Motor neuron (in vitro differentiated cells): ENCODE results near the gene SMC3. TPM values are rescaled to one million over a fixed set of nuclear protein-coding genes. Genes with fewer than 3 reads are reported as not detected.
"Not testable (repeated sequence)": the region's sequence is repeated elsewhere in the genome, so short reads cannot be mapped to it uniquely, and the experiment has no call there.

Experiments used
- ATAC-seq, 8 experiments: fragments of 200-7000 bp; cut with Tn5 transposase; replicated peaks in 6 of 8; 2 replicates each; pipeline ENCODE4 v1.8.0; 2021; ENCODE audit warnings: mild to moderate bottlenecking in 8 of 8, moderate library complexity in 8 of 8
- H3K27ac ChIP-seq, 2 donors: fragments of 250-450 bp; sonication (Bioruptor Pico); 2 replicates each; pipeline ENCODE4 v1.9.0; 2021; ENCODE audit warnings: antibody characterized with exemption in 2 of 2, mild to moderate bottlenecking in 2 of 2, moderate library complexity in 1 of 2
- H3K4me1 ChIP-seq, 2 donors: fragments of 250-450 bp; sonication (Bioruptor Pico); replicated peaks in 1 of 2; 2 replicates each; pipeline ENCODE4 v1.6.1; 2021; ENCODE audit warnings: antibody characterized with exemption in 2 of 2, mild to moderate bottlenecking in 2 of 2, moderate library complexity in 1 of 2
- H3K4me3 ChIP-seq, 5 donors: fragments of 250-450 bp; sonication (Bioruptor Pico); 2 replicates each; pipeline ENCODE4 v1.9.0; 2021; ENCODE audit warnings: antibody characterized with exemption in 5 of 5, mild to moderate bottlenecking in 5 of 5, moderate library complexity in 4 of 5
- WGBS, 10 experiments: fragments of 450-650 bp; shearing (Covaris generic); methylation state at CpG; one replicate each; pipeline ENCODE4 v1.0.0; 2022; 5-methylcytosine and 5-hydroxymethylcytosine counted together
- in situ Hi-C, 9 experiments: fragments of 400-800 bp; cut with MboI; loops; one replicate each; pipeline ENCODE4 v1.15.0; 2021; ENCODE audit warnings: low sequenced_read_pairs in 9 of 9, low pct_unique_long_range_greater_than_20kb in 2 of 9; ENCODE audit not compliant: unreplicated experiment in 9 of 9
- total RNA-seq, 8 experiments: library from RNA; unstranded; fragments of 300-600 nt; gene quantifications; 2 replicates each; pipeline versions ENCODE4 v1.2.3 to v1.2.4, GENCODE V29; 2022

SMC3 gene
- 10 to 100 TPM; 15.2 to 92.6 (median 46.6) TPM for total RNA-seq

DNA sequence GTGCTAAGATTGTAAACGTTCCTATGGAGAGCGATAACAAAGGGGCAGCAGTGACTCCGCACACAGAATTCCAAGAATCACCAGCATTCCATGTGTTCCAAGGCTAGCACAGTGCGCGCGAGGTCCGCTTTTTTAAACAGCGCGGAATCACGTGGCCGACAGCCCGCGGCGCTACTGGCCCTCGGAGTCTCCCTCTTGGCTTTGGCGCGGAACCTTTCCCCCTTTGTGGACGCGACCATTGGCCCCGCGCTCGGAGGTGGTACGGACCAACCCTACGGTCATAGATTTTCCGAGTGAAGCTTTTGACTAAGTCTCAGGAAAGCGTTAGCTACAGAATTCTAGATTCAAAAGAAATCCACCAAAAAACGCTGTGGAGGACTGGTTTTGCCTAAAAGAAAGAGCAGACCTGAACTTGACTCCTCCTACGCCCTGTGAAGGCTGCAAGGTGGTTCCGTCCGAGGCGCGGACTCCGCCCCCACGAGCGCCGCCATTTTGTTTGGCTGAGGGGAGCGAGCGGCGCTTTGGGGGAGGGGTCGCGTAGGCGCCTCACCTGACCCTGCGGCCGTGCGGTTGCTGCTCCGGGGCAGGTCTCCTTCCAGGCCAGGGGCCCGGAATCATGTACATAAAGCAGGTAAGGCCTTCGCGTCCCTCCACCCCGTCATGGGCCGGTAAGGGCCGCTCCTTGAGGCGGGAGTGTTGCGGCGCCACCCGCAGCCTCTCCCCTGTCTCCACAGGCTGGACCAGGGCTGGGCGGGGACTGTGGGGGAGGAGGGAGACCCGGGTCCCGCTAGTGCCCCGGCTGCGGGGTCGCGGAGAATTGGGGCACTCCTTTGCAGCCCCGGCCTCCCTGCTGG is at the start of gene SMC3:
Gene SMC3, plus strand, starts transcription at position 495 of the 854 bp plus-strand sequence. Its CDS starts 122 bp downstream, at position 617.
- peak within 1 kb of the TSS; percentile 77 to 89 (median 85) for H3K4me3 ChIP-seq
- H3K27ac ChIP-seq, result peak within 1 kb of the TSS; percentile 99
- in situ Hi-C loops, result loop anchor here in 2 of 9 experiments (25.0 kb wide), 1 partner anchor 255 kb away; the partner anchor contains the start of gene SMNDC1 (in 2 of the 2)
- peak; percentile 84 to 90 (median 88) for ATAC-seq
- WGBS, 10 experiments, result 0 to 5% (median 0%) methylated on average over 2 to 42 of the region's 64 CpGs; no CpG with 5 or more reads in 2 of the 10 experiments
- H3K4me1 ChIP-seq, result peaks cover 6 to 21% of the 10 kb centered on the region in 2 donors

DNA sequence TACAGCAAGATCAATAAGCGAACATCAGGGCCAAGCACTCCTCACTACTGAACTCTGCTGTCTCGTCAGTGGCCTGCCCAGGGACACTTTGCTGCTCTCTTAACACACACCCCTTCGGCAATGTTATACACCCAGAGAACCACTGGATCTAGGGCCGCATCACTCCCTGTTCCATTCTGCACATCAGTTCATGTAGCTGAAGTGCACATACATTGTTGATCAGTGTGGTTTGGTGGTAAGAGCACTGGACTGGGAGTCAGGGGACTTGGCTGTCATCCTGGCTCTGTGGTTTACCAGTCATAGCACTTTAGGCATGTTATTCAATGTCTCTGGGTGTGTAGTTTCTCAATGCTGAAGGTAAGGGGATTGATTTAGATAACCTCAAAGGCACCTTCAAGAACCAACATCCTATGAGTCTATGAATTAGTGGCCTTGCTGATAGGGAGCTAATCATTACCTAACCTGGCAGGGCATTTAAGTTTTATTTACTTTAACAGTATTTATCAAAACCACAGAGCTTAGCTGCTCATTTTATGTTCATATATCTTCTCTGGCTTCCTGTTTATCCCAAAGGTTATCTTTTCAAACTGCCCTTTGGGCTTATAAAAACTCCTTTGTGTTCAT is 45.0 kb upstream of the SMC3 start:
- in situ Hi-C loops, result no loop called here
- no peak for ATAC-seq
- Histone ChIP-seq H3K4me1 (no peaks in the 10 kb centered on the region), H3K4me3 (no peak overlapping the region), H3K27ac (no peak overlapping the region)
- WGBS, 10 experiments, result 80 to 100% (median 83%) methylated on average over 1 to 3 of the region's 4 CpGs; no CpG with 5 or more reads in 5 of the 10 experiments

DNA sequence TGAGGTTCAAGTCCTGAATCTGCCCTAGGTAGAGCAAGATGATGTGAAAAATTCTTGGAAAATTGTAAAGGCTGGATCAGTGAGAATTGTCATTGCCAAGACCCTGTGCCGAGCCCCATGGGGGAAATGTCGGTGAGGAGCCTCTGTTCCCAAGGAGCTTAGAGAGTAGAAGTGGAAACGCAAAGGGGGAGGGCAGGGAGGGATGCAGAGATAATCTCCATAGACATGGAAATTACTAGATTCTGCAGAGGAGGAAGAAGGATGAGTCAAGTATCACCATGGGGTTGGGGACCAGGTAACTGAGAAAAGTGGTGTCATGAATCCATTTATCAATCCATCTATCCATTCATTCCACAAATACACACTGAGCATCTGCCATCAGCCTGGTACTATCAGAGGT is 43.8 kb upstream of the SMC3 start:
- ATAC-seq, result no peak
- no peak overlapping the region for H3K27ac ChIP-seq
- no peak overlapping the region for H3K4me3 ChIP-seq
- in situ Hi-C loops, result no loop called here
- H3K4me1 ChIP-seq, result no peaks in the 10 kb centered on the region
- whole genome bisulfite sequencing, 10 experiments, result 8 to 100% (median 52%) methylated on average over 1 to 3 of the region's 3 CpGs; no CpG with 5 or more reads in 3 of the 10 experiments

DNA sequence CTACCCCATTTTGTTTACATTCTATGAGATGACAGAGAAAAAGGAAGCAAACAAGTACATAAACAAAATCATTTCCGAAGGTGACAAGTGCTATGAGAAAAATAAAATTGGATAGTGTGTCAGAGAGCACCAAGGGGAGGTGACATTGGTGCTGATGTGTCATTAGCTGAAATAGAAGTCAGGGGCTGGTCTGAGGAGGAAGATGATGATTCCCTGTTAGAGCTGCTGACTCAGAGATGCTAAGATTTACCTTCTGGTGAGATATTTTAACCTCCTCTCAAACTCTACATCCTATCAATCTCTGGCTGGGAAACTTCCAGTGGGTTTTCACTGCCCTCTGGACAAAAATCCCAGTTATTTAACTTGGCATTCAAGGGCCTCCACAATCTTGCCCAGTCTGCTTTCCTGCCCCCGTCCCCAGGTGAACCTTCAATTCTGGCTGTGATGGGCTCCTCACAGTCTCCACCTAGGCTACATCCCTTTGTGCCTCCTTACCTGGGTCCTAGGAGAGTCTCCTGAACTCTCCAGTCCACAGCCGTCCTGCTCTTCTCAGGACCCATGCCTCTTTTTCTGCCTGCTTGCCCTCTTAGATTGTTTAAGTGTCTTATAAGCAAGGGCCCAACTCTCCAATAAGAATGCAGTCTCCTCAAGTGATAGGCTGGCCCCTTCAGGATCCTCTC is 43.2 kb upstream of the SMC3 start:
- WGBS, 10 experiments, result 40 to 100% (median 86%) methylated on average over 1 to 3 of the region's 3 CpGs; no CpG with 5 or more reads in 2 of the 10 experiments
- Histone ChIP-seq H3K27ac (no peak overlapping the region), H3K4me3 (no peak overlapping the region), H3K4me1 (no peaks in the 10 kb centered on the region)
- in situ Hi-C loops, result no loop called here
- no peak for ATAC-seq

DNA sequence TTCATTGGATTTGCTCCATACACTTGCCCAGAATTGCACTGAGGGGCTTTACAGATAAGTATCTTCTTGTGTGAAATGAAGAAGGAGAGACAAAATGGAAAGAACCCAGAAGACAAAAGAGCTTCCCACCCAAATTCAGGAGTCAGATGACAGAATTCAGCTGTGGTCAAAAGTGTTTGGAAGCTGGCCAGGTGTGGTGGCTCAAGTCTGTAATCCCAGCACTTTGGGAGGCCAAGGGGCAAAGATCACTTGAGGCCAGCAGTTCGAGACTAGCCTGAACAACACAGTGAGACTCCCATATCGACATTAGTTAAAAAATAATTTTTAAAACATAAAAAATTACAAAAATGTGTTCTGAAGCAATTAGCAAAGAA is 42.6 kb upstream of the SMC3 start:
- Histone ChIP-seq H3K4me1 (no peaks in the 10 kb centered on the region), H3K27ac (no peak overlapping the region), H3K4me3 (no peak overlapping the region)
- 70 to 100% (median 87%) methylated on average over 1 to 2 of the region's 2 CpGs; no CpG with 5 or more reads in 2 of the 10 experiments for WGBS, 10 experiments
- in situ Hi-C loops, result loop anchor here in 5 of 9 experiments (25.0 kb wide), 3 partner anchors 163 to 388 kb away; partner anchors contain the start of gene SMNDC1 (in 2 of the 5)
- ATAC-seq, result no peak

DNA sequence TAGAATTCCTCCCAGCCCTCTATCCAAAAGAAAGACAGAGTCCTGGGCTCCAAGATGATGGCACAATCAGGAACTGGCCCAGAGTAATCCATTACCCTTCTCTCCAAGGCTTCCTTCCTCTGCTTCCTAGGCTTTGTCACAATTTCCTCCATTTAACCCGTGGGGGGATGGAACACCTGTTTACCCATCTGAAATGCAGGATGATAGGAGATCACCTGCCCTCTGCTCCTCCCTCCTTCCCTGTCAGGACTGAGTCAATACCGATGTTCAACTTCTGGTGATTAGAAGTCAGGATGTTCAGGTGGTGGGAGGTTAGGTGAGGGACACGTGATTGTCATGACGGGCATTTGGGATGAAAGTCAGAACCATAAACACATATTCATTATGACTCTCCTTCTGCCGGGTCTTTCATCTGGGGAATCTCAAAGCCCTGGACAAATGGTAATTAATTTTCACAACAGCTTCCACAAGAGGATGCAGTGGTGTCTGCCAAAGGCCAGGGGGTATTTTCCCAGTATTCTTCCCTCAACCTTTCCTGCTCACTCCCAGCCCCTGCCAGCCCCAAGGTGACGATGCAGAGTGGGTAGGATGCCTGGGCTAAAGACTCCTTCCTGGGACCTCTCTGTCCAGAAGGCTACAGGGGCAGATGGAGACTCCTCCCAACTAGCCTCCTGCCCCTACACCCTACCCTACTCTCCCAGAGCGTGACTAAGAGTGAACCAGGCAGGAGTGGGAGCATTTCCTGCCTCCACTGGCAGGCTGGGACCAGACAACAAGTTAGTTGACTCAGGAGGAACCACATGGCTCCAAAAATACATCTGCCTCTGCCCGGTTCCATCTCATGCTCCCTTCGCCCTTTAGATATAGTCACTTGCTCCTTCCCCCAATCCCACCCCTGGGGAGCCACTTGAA is 41.9 kb upstream of the SMC3 start:
- H3K4me3 ChIP-seq, result no peak overlapping the region
- H3K27ac ChIP-seq, result no peak overlapping the region
- H3K4me1 ChIP-seq, result no peaks in the 10 kb centered on the region
- in situ Hi-C loops, result loop anchor here in 5 of 9 experiments (25.0 kb wide), 3 partner anchors 163 to 388 kb away; partner anchors contain the start of gene SMNDC1 (in 2 of the 5)
- WGBS, 10 experiments, result 39 to 100% (median 73%) methylated on average over 2 to 6 of the region's 9 CpGs; no CpG with 5 or more reads in 1 of the 10 experiments
- ATAC-seq, result no peak

DNA sequence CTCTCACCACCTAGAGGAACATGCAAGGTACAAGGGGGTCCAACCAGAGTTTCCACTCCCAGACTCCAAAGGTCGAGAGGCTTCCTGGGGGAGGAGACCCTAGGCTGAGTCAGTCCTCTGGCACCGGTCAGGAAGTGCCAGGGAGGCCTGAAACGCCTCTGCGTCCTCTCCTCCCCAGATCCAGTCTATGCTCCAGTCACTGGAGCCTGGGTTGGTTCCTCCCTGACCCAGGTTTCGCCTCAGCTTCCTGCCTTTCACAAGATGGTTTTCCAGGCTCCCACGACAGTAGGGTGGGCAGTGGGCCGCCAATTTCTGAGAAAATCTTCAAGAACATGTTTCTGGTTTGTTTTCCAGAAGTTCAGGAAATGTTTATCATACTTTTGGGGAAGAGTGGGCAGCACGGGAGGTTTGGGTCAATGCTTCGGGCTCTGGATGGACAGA is 39.7 kb upstream of the SMC3 start:
- H3K4me3 ChIP-seq, result no peak overlapping the region
- H3K27ac ChIP-seq, result no peak overlapping the region
- 20 to 100% (median 93%) methylated on average over 1 to 7 of the region's 9 CpGs; no CpG with 5 or more reads in 2 of the 10 experiments for WGBS, 10 experiments
- no peaks in the 10 kb centered on the region for H3K4me1 ChIP-seq
- no peak for ATAC-seq
- in situ Hi-C loops, result loop anchor here in 5 of 9 experiments (25.0 kb wide), 3 partner anchors 165 to 390 kb away; partner anchors contain the start of gene SMNDC1 (in 2 of the 5)

DNA sequence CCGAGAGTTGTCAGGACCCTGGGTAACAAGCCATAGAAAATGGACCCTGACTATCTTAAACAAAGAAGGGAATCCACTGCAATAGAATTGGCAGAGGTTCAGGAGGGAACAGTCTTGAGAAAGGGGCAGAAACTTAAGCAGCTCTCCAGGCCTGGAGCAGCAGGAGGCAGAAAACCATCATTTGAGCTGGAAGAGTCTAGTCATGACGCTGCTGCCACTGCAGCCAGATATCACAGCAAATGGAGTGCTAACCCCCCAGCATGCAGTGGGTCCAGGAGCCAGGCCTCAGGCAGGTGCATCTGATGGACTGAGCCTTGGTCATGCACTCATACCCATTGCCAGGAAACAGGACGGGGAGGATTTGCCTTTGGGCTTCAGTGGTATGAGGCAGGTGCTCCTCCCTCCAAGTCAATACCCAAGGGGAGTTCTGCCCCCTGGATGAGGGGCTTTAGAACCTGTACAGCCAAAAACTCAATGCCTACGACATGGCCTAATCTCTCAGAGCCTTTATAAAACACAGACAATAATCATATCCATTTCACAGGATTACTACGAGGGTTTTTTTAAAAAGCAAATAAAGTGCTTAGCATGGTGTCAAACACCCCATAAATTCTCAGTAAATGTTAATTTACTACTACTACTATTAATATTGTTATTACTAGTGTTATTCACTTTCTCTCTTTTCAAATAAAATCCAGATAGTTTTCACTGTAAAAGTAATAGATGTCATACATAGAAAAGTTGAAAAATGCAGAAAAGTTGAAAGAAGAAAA is 39.1 kb upstream of the SMC3 start:
- no peak overlapping the region for H3K27ac ChIP-seq
- H3K4me3 ChIP-seq, result no peak overlapping the region
- in situ Hi-C loops, result loop anchor here in 5 of 9 experiments (25.0 kb wide), 3 partner anchors 166 to 391 kb away; partner anchors contain the start of gene SMNDC1 (in 2 of the 5)
- H3K4me1 ChIP-seq, result no peaks in the 10 kb centered on the region
- 32 to 80% (median 72%) methylated on average over 1 to 5 of the region's 5 CpGs; no CpG with 5 or more reads in 3 of the 10 experiments for WGBS, 10 experiments
- ATAC-seq, result no peak

DNA sequence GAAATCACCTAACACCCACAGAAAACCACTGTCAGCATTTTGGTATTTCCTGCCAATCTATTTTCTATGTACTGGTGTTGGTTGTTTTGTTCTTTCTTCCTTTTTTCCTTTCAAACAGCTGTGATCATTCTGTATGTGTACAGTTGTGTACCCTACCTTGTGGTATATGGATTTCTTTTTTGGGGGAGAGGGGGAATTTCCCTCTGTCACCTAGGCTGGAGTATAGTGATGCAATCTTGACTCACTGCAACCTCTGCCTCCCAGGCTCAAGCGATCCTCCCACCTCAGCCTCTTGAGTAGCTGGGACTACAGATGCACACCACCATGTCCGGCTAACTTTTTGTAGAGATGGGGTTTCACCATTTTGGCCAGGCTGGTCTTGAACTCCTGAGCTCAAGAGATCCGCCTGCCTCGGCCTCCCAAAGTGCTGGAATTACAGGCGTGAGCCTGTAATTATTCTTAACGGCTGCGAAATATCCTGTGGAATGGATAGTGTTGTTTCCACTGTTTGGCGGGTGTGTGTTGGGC is 38.4 kb upstream of the SMC3 start:
- not testable (repeated sequence) for H3K4me3 ChIP-seq, H3K4me1 ChIP-seq, H3K27ac ChIP-seq, ATAC-seq
- in situ Hi-C loops, result loop anchor here in 5 of 9 experiments (25.0 kb wide), 3 partner anchors 167 to 392 kb away; partner anchors contain the start of gene SMNDC1 (in 2 of the 5)
- WGBS, 10 experiments, result 40 to 100% (median 92%) methylated on average over 1 to 6 of the region's 8 CpGs; no CpG with 5 or more reads in 2 of the 10 experiments

DNA sequence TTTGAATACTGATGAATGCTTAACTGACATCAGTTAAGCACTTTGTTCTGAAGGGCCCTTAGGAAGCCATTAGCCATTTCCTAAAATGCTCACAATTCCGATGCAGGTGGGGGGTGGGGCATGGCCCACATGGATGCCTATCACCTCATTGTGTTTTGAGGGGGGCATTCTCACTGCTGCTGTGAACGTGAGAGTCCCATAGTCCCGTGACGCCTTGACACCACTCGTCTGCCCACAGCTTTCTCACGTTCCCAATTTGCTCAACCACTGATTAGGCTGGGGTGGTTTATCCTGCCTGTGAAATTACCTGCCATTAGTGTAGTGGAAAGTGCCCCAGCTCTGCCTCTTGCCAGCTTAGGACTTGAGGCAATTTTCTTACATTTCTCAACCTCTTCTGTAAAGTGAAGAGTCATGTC is 37.9 kb upstream of the SMC3 start:
- no peaks in the 10 kb centered on the region for H3K4me1 ChIP-seq
- ATAC-seq, result no peak
- WGBS, 10 experiments, result 0 to 80% (median 66%) methylated on average over 1 to 6 of the region's 6 CpGs; no CpG with 5 or more reads in 2 of the 10 experiments
- in situ Hi-C loops, result loop anchor here in 5 of 9 experiments (25.0 kb wide), 3 partner anchors 167 to 392 kb away; partner anchors contain the start of gene SMNDC1 (in 2 of the 5)
- H3K27ac ChIP-seq, result no peak overlapping the region
- no peak overlapping the region for H3K4me3 ChIP-seq
